Measurements from ENCODE around the gene IMMP2L. TPM values are rescaled to one million over a fixed set of nuclear protein-coding genes. Genes with fewer than 3 reads are reported as not detected.

Gene IMMP2L
- total and polyA plus RNA-seq, 2 of the 13 experiments (the other 11 are each of a cell fraction or from before 2014, with no cell fraction given): 7.8 to 16.9 TPM

- no peaks in the 10 kb centered on the region for H3K79me2 ChIP-seq (ENCODE audit: insufficient read depth, low read length)
- H4K20me1 ChIP-seq (ENCODE audit: insufficient read depth, low read length): no peaks in the 10 kb centered on the region
- TF ChIP-seq U2AF2 (IDR thresholded peaks at IDR 0.05; ENCODE audit: low read depth, low read length): no peak
- TF ChIP-seq SSRP1 (CRISPR knock-in tag; IDR thresholded peaks at IDR 0.05): no peak
- TF ChIP-seq ZNF512B (CRISPR knock-in tag; IDR thresholded peaks at IDR 0.05; ENCODE audit: borderline replicate concordance): no peak
- no peak for TF ChIP-seq SETDB1 (CRISPR knock-in tag; IDR thresholded peaks at IDR 0.05; ENCODE audit: borderline replicate concordance)
- no peak for TF ChIP-seq MIER2 (CRISPR knock-in tag; IDR thresholded peaks at IDR 0.05)
- TF ChIP-seq BCLAF1 (IDR thresholded peaks at IDR 0.05): no peak
- TF ChIP-seq PREB (CRISPR knock-in tag; IDR thresholded peaks at IDR 0.05): no peak
- TF ChIP-seq ZNF572 (CRISPR knock-in tag; IDR thresholded peaks at IDR 0.05): no peak
- no peak for TF ChIP-seq GTF2F1 (IDR thresholded peaks at IDR 0.05; ENCODE audit: low read length)
- no peak for TF ChIP-seq ZNF24 (IDR thresholded peaks at IDR 0.05)
- no peak for TF ChIP-seq TFDP1 (CRISPR knock-in tag; IDR thresholded peaks at IDR 0.05; ENCODE audit: borderline replicate concordance)
- no peak overlapping the region for H3K9ac ChIP-seq (ENCODE audit: insufficient read depth, low read depth, low read length)
- H3K4me2 ChIP-seq (ENCODE audit: low read depth, low read length): no peak overlapping the region
- no peaks in the 10 kb centered on the region for H3K36me3 ChIP-seq (replicated peaks in 1 of 2; ENCODE audit: control insufficient read depth in 1 of 2, insufficient read depth in 2 of 2, low read length in 2 of 2)
- no peaks in the 10 kb centered on the region for H3K4me1 ChIP-seq (ENCODE audit: insufficient read depth, low read length)
- H2AFZ ChIP-seq (ENCODE audit: low read length): no peak overlapping the region
- H3K27me3 ChIP-seq (ENCODE audit: control insufficient read depth in 1 of 2, insufficient read depth in 2 of 2, low read length in 2 of 2): no peaks in the 10 kb centered on the region
- no peak overlapping the region for H3K4me3 ChIP-seq (replicated peaks in 1 of 3; ENCODE audit: insufficient read depth in 1 of 3, low read depth in 2 of 3, low read length in 3 of 3)
- no peaks in the 10 kb centered on the region for H3K9me3 ChIP-seq (ENCODE audit: low read length)
- no peak overlapping the region for H3K27ac ChIP-seq (ENCODE audit: extremely low read length, insufficient read depth, low read length)
- in situ Hi-C loops (cut with HindIII; ENCODE audit: extremely low pct_ligation_motif_present, low pct_unique_long_range_greater_than_20kb): no loop called here
- ATAC-seq: no peak
- POLR2A ChIA-PET: no interaction called here
- no peak for FAIRE-seq
- no peak for DNase-seq (ENCODE audit: low spot score)
- no TSS peak for BruUV-seq (replicated peaks)
- WGBS (ENCODE audit: low lambda C conversion rate): 96% methylated on average over 2 of the region's 2 CpGs
- intact Hi-C loops (cut with micrococcal nuclease; ENCODE audit: unreplicated experiment): no loop called here
- CTCF ChIA-PET (ENCODE audit: low intra/inter-chr PET ratio, low total read pairs): no interaction called here
Measured at GRCh38 chr7:111140091-111140865, 422.0 kb downstream of the IMMP2L start.

Data from HepG2 (cell line).